Measurements from ENCODE around the gene DENND2A. TPM values are rescaled to one million over a fixed set of nuclear protein-coding genes. Genes with fewer than 3 reads are reported as not detected.

DENND2A gene
- total RNA-seq, 1 donor from 2014 or later, result 25.4 TPM

- H3K4me3 Mint-ChIP-seq, result no peak overlapping the region
- no peaks in the 10 kb centered on the region for H3K36me3 Mint-ChIP-seq
- no peak overlapping the region for H3K27ac Mint-ChIP-seq
- TF ChIP-seq CTCF (conservative IDR thresholded peaks at IDR 0.05), result no peak
- DNase-seq (ENCODE audit: extremely low spot score, unreplicated experiment), result no peak
- no peaks in the 10 kb centered on the region for H3K27me3 Mint-ChIP-seq
- peaks cover 24% of the 10 kb centered on the region for H3K4me1 Mint-ChIP-seq (ENCODE audit: unreplicated experiment)
- no peaks in the 10 kb centered on the region for H3K9me3 Mint-ChIP-seq
Measured at GRCh38 chr7:140607441-140607989, 33.1 kb downstream of the DENND2A start.

- DNase-seq (ENCODE audit: extremely low spot score, unreplicated experiment), result no peak
Measured at GRCh38 chr7:140605337-140605736, 35.3 kb downstream of the DENND2A start.

GRCh38 chr7:140604760-140605159 is 35.9 kb downstream of the DENND2A start:
- no peaks in the 10 kb centered on the region for H3K27me3 Mint-ChIP-seq
- no peak overlapping the region for H3K4me3 Mint-ChIP-seq
- DNase-seq (ENCODE audit: extremely low spot score, unreplicated experiment), result no peak
- no peak for TF ChIP-seq CTCF (conservative IDR thresholded peaks at IDR 0.05)
- peaks cover 4% of the 10 kb centered on the region for H3K9me3 Mint-ChIP-seq
- H3K36me3 Mint-ChIP-seq, result peaks cover 12% of the 10 kb centered on the region
- H3K27ac Mint-ChIP-seq, result no peak overlapping the region
- H3K4me1 Mint-ChIP-seq (ENCODE audit: unreplicated experiment), result peaks cover 21% of the 10 kb centered on the region

More at GRCh38 chr7:140605337-140605736, 35.3 kb downstream of the DENND2A start:
- H3K4me3 Mint-ChIP-seq, result no peak overlapping the region
- no peaks in the 10 kb centered on the region for H3K27me3 Mint-ChIP-seq
- TF ChIP-seq CTCF (conservative IDR thresholded peaks at IDR 0.05), result no peak
- peaks cover 6% of the 10 kb centered on the region for H3K36me3 Mint-ChIP-seq
- H3K9me3 Mint-ChIP-seq, result peaks cover 1% of the 10 kb centered on the region
- H3K27ac Mint-ChIP-seq, result no peak overlapping the region
- H3K4me1 Mint-ChIP-seq (ENCODE audit: unreplicated experiment), result peaks cover 21% of the 10 kb centered on the region

- Mint-ChIP-seq H3K4me1 (ENCODE audit: unreplicated experiment) (peaks cover 21% of the 10 kb centered on the region), H3K36me3 (peaks cover 12% of the 10 kb centered on the region), H3K4me3 (no peak overlapping the region), H3K9me3 (peaks cover 4% of the 10 kb centered on the region), H3K27ac (no peak overlapping the region), H3K27me3 (no peaks in the 10 kb centered on the region)
- no peak for TF ChIP-seq CTCF (conservative IDR thresholded peaks at IDR 0.05)
- DNase-seq (ENCODE audit: extremely low spot score, unreplicated experiment), result no peak
Measured at GRCh38 chr7:140604076-140604475, 36.5 kb downstream of the DENND2A start.

GRCh38 chr7:140601566-140602174 is 38.9 kb downstream of the DENND2A start:
- TF ChIP-seq CTCF (conservative IDR thresholded peaks at IDR 0.05), result no peak
- no peak for DNase-seq (ENCODE audit: extremely low spot score, unreplicated experiment)
- no peak overlapping the region for H3K4me3 Mint-ChIP-seq
- H3K36me3 Mint-ChIP-seq, result peaks cover 16% of the 10 kb centered on the region
- H3K27me3 Mint-ChIP-seq, result no peaks in the 10 kb centered on the region
- peaks cover 4% of the 10 kb centered on the region for H3K9me3 Mint-ChIP-seq
- peaks cover 27% of the 10 kb centered on the region for H3K4me1 Mint-ChIP-seq (ENCODE audit: unreplicated experiment)
- H3K27ac Mint-ChIP-seq, result no peak overlapping the region
